ENCODE results near the gene FNTB.

The FNTB gene

DNA sequence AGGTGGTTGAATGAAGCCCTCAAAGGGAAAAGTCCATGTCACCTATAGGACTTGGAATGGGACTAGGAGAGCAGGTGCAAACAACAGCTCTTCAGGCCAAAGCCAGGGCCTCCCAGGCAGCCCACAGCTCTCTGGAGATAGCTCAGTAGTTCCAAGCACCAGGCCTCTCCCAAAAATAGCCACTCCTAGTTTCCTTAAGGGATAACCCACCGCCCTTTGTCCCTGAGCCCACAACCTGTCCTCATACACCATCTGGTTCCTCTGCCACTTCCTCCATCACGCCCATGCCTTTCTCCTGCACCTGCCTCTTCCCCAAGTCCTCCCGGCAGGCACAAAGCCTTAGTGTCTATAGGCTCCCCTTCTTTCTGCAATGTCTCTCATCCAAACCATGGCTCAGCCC is 16.7 kb upstream of the FNTB start:
- TF ChIP-seq EZH2 (IDR thresholded peaks at IDR 0.05; ENCODE audit: borderline replicate concordance, low read depth, low read length, severe bottlenecking) (no peak), CTCF (IDR thresholded peaks at IDR 0.05; ENCODE audit: borderline replicate concordance, extremely low read depth, low read length, poor library complexity, severe bottlenecking) (no peak)
- no peak for ATAC-seq (ENCODE audit: insufficient read depth, low read depth)
- peak overlapping the region; percentile 84; the same call in 1 of the 2 replicates for H3K4me2 ChIP-seq (ENCODE audit: insufficient read depth, low read length)

DNA sequence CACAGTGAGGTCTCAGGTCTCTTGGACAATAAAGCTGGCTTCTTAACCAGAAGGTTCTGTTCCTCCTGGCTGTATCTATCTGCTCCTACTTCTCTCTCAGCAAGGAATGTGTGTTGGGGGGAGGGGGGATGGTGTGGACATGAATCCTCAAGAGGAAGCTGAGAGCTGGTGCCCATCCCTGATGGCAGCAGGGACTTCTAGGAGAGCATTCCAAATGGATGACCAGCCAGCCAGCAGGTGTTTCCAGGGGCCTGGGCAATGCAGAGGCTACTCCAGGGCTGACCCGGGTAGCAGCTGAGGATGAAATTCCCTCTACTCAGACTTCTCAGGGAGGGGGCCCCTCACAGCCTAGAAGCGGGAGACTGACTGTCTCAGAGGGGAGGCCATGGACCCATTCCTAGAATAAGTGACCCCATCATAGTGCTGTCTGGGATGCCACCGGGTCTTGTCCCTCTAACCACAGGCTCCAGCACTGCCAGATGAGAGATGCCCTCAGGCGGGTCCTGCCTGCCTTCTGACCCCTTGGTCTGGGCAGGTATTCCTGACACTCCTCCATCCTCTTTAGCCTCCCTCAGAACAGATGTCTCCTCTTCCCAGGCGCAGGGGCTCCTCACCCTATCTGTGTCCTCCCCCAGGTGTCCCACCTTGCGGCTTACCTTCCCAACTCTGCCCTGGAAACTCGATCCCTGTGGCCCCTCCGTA is 15.8 kb upstream of the FNTB start:
- peak overlapping the region; percentile 50 to 64; a peak in 3 of 4 replicates for H3K4me3 ChIP-seq (ENCODE audit: low read depth in 1 of 2, low read length in 2 of 2)
- H3K9me3 ChIP-seq (ENCODE audit: insufficient read depth, low read length, severe bottlenecking), result no peaks in the 10 kb centered on the region
- H3K27ac ChIP-seq (ENCODE audit: low read length), result no peak overlapping the region
- no peaks in the 10 kb centered on the region for H3K27me3 ChIP-seq (ENCODE audit: insufficient read depth, low read length, poor library complexity)
- TF ChIP-seq EZH2 (IDR thresholded peaks at IDR 0.05; ENCODE audit: borderline replicate concordance, low read depth, low read length, severe bottlenecking), result no peak
- TF ChIP-seq CTCF (IDR thresholded peaks at IDR 0.05; ENCODE audit: borderline replicate concordance, extremely low read depth, low read length, poor library complexity, severe bottlenecking), result no peak
- no peaks in the 10 kb centered on the region for H3K79me2 ChIP-seq (ENCODE audit: insufficient read depth, low read length)
- peak overlapping the region; percentile 84 for H3K4me2 ChIP-seq (ENCODE audit: insufficient read depth, low read length)
- peaks cover 28% of the 10 kb centered on the region for H3K4me1 ChIP-seq (ENCODE audit: insufficient read depth, low read length)
- peak overlapping the region; percentile 68 for H3K9ac ChIP-seq (ENCODE audit: low read depth, low read length)
- H3K36me3 ChIP-seq (ENCODE audit: insufficient read depth, low read length), result 0 out of 2 replicates have a peak, but pooled peaks cover 2% of the 10 kb centered on the region
- DNase-seq, result no peak
- H4K20me1 ChIP-seq (ENCODE audit: insufficient read depth, low read length), result peaks cover 7% of the 10 kb centered on the region; the same call in 1 of the 2 replicates
- no peak for ATAC-seq (ENCODE audit: insufficient read depth, low read depth)
- H2AFZ ChIP-seq (ENCODE audit: low read depth, low read length), result no peak overlapping the region

More for the DNA sequence above, 16.7 kb upstream of the FNTB start:
- Histone ChIP-seq H3K4me1 (ENCODE audit: insufficient read depth, low read length) (peaks cover 28% of the 10 kb centered on the region), H3K36me3 (ENCODE audit: insufficient read depth, low read length) (0 out of 2 replicates have a peak, but pooled peaks cover 3% of the 10 kb centered on the region), H3K9me3 (ENCODE audit: insufficient read depth, low read length, severe bottlenecking) (no peaks in the 10 kb centered on the region), H3K9ac (ENCODE audit: low read depth, low read length) (no peak overlapping the region), H2AFZ (ENCODE audit: low read depth, low read length) (no peak overlapping the region), H3K27ac (ENCODE audit: low read length) (no peak overlapping the region), H4K20me1 (ENCODE audit: insufficient read depth, low read length) (peaks cover 7% of the 10 kb centered on the region; the same call in 1 of the 2 replicates), H3K27me3 (ENCODE audit: insufficient read depth, low read length, poor library complexity) (no peaks in the 10 kb centered on the region), H3K79me2 (ENCODE audit: insufficient read depth, low read length) (no peaks in the 10 kb centered on the region), H3K4me3 (ENCODE audit: low read depth in 1 of 2, low read length in 2 of 2) (no peak overlapping the region)
- no peak for DNase-seq

DNA sequence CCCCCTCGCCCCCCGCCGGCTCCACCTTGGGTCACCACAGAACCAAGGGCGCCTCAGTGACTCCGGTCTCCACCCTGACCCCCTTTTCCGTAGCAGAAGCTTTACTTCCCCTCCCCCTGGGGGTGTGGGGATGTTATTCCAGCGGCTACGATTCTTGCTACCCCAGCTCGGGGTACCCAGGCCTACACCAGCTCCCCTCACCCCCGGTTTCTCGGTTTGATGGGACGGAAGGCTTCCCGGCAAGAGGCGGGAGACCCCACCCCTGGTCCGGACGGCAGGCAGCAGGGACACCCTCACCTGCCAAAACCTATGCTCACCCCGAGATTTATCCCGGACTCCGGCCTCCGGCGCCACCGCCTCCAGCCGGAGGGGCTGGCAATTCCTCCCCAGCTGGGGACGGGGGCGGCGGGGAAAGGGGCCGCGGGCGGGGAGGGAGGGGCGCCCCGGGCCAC is 15.2 kb upstream of the FNTB start:
- H3K36me3 ChIP-seq (ENCODE audit: insufficient read depth, low read length), result no peaks in the 10 kb centered on the region
- H4K20me1 ChIP-seq (ENCODE audit: insufficient read depth, low read length), result peaks cover 7% of the 10 kb centered on the region; the same call in 1 of the 2 replicates
- ATAC-seq (ENCODE audit: insufficient read depth, low read depth), result no peak
- peak overlapping the region; percentile 68 for H3K9ac ChIP-seq (ENCODE audit: low read depth, low read length)
- H3K27me3 ChIP-seq (ENCODE audit: insufficient read depth, low read length, poor library complexity), result no peaks in the 10 kb centered on the region
- peak overlapping the region; percentile 92; the same call in 1 of the 2 replicates for H2AFZ ChIP-seq (ENCODE audit: low read depth, low read length)
- H3K9me3 ChIP-seq (ENCODE audit: insufficient read depth, low read length, severe bottlenecking), result no peaks in the 10 kb centered on the region
- no peak for DNase-seq
- TF ChIP-seq CTCF (IDR thresholded peaks at IDR 0.05; ENCODE audit: borderline replicate concordance, extremely low read depth, low read length, poor library complexity, severe bottlenecking) (no peak), EZH2 (IDR thresholded peaks at IDR 0.05; ENCODE audit: borderline replicate concordance, low read depth, low read length, severe bottlenecking) (no peak)
- H3K4me3 ChIP-seq (ENCODE audit: low read depth in 1 of 2, low read length in 2 of 2), result peak overlapping the region; percentile 50 to 64
- H3K79me2 ChIP-seq (ENCODE audit: insufficient read depth, low read length), result no peaks in the 10 kb centered on the region
- H3K4me2 ChIP-seq (ENCODE audit: insufficient read depth, low read length), result peak overlapping the region; percentile 84
- peak overlapping the region; percentile 56; the same call in 1 of the 2 replicates for H3K27ac ChIP-seq (ENCODE audit: low read length)
- H3K4me1 ChIP-seq (ENCODE audit: insufficient read depth, low read length), result peaks cover 28% of the 10 kb centered on the region

Data from DND-41 (cell line).